Activated CD8-positive, alpha-beta T cell treated with anti-CD3 and anti-CD28 coated beads for 36 hours (primary cell): ENCODE results near the gene CCR5AS.
"Not testable (repeated sequence)": the region's sequence is repeated elsewhere in the genome, so short reads cannot be mapped to it uniquely, and the experiment has no call there.

Source experiments
- ATAC-seq: fragments of 200-7000 bp; cut with Tn5 transposase; one replicate; pipeline ENCODE4 v1.10.0; 2021; ENCODE audit warnings: mild to moderate bottlenecking, moderate library complexity
- CTCF ChIA-PET: fragments of 350-600 bp; sonication (Branson Sonifier 250); formaldehyde crosslinking; loops from one replicate; lab custom pipeline; 2021; ENCODE audit warnings: antibody characterized with exemption; lab: Charles Lee
- POLR2A ChIA-PET: fragments of 350-600 bp; sonication (Branson Sonifier 250); formaldehyde crosslinking; loops from one replicate; lab custom pipeline; 2021; ENCODE audit warnings: antibody characterized with exemption; lab: Charles Lee
- DNase-seq: peaks from one replicate; pipeline ENCODE4 v3.0.0-alpha.2; 2020
- H3K27ac Mint-ChIP-seq: one replicate; pipeline ENCODE4 v1.8.0; 2021; ENCODE audit warnings: mild to moderate bottlenecking, mixed read lengths
- H3K27me3 Mint-ChIP-seq: one replicate; pipeline ENCODE4 v1.8.0; 2021; ENCODE audit warnings: mixed read lengths
- H3K36me3 Mint-ChIP-seq: one replicate; pipeline ENCODE4 v1.8.0; 2021; ENCODE audit warnings: low read depth, mixed read lengths
- H3K4me1 Mint-ChIP-seq: one replicate; pipeline ENCODE4 v1.8.0; 2021; ENCODE audit warnings: low read depth, mixed read lengths
- H3K4me3 Mint-ChIP-seq: one replicate; pipeline ENCODE4 v1.8.0; 2021; ENCODE audit warnings: mild to moderate bottlenecking, moderate library complexity, mixed read lengths
- H3K9me3 Mint-ChIP-seq: one replicate; pipeline ENCODE4 v1.8.0; 2021; ENCODE audit warnings: mixed read lengths
- CTCF ChIP-seq: fragments of 200-600 bp; IDR thresholded peaks from one replicate; pipeline ENCODE4 v1.8.0; 2022; ENCODE audit warnings: antibody characterized with exemption, mild to moderate bottlenecking
- intact Hi-C: fragments of 100-400 bp; cut with micrococcal nuclease; formaldehyde crosslinking; loops from one replicate; pipeline ENCODE4 v1.10.0; 2022

Gene CCR5AS

GRCh38 chr3:46393554-46394434 lies 13.1 kb downstream of the CCR5AS start:
- ChIA-PET CTCF (no interaction called here), POLR2A (interaction anchor here (1.0 kb wide), 1 partner anchor 13 kb away, joined by 4 read pairs; the partner anchor contains the start of genes CCR5AS and CCRL2)
- DNase-seq (no peak), ATAC-seq (no peak)
- no peaks in the 10 kb centered on the region for H3K9me3 Mint-ChIP-seq
- intact Hi-C loops = no loop called here
- no peak for TF ChIP-seq CTCF
- peaks cover 10% of the 10 kb centered on the region for H3K4me1 Mint-ChIP-seq
- H3K36me3 Mint-ChIP-seq = no peaks in the 10 kb centered on the region
- no peak overlapping the region for H3K4me3 Mint-ChIP-seq
- peaks cover 4% of the 10 kb centered on the region for H3K27me3 Mint-ChIP-seq
- no peak overlapping the region for H3K27ac Mint-ChIP-seq

- CTCF ChIA-PET = no interaction called here
- intact Hi-C loops = no loop called here
- H3K27ac Mint-ChIP-seq = no peak overlapping the region
- no peak overlapping the region for H3K4me3 Mint-ChIP-seq
- no peaks in the 10 kb centered on the region for H3K9me3 Mint-ChIP-seq
- H3K4me1 Mint-ChIP-seq = peaks cover 10% of the 10 kb centered on the region
- POLR2A ChIA-PET = interaction anchor here (1.0 kb wide), 1 partner anchor 14 kb away, joined by 4 read pairs; the partner anchor contains the start of genes CCR5AS and CCRL2
- no peak for TF ChIP-seq CTCF
- peaks cover 4% of the 10 kb centered on the region for H3K27me3 Mint-ChIP-seq
- DNase-seq (no peak), ATAC-seq (no peak)
- H3K36me3 Mint-ChIP-seq = no peaks in the 10 kb centered on the region
These were observed 13.9 kb downstream of the CCR5AS start for GRCh38 chr3:46393011-46393410.

GRCh38 chr3:46391526-46391925 lies 15.3 kb downstream of the CCR5AS start:
- H3K4me1 Mint-ChIP-seq, DNase-seq, H3K27ac Mint-ChIP-seq, H3K27me3 Mint-ChIP-seq, H3K36me3 Mint-ChIP-seq, CTCF ChIA-PET, ATAC-seq, H3K9me3 Mint-ChIP-seq, H3K4me3 Mint-ChIP-seq, intact Hi-C loops: not testable (repeated sequence)
- POLR2A ChIA-PET = interaction anchor here (0.6 kb wide), 1 partner anchor 259 kb away, joined by 3 read pairs; no protein-coding TSS in a partner anchor

GRCh38 chr3:46389306-46389705 lies 17.6 kb downstream of the CCR5AS start:
- POLR2A ChIA-PET = no interaction called here
- Mint-ChIP-seq H3K27ac (no peak overlapping the region), H3K36me3 (no peaks in the 10 kb centered on the region), H3K9me3 (no peaks in the 10 kb centered on the region), H3K4me3 (no peak overlapping the region), H3K27me3 (peaks cover 4% of the 10 kb centered on the region), H3K4me1 (peaks cover 4% of the 10 kb centered on the region)
- ATAC-seq = no peak
- intact Hi-C loops = no loop called here
- TF ChIP-seq CTCF = no peak
- CTCF ChIA-PET = interaction anchor here (1.0 kb wide), 1 partner anchor 99 kb away, joined by 4 read pairs; no protein-coding TSS in a partner anchor
- no peak for DNase-seq

GRCh38 chr3:46388847-46389246 lies 18.0 kb downstream of the CCR5AS start:
- intact Hi-C loops, H3K4me3 Mint-ChIP-seq, ATAC-seq, H3K9me3 Mint-ChIP-seq, H3K36me3 Mint-ChIP-seq, H3K27me3 Mint-ChIP-seq, H3K27ac Mint-ChIP-seq, DNase-seq, H3K4me1 Mint-ChIP-seq: not testable (repeated sequence)
- POLR2A ChIA-PET = interaction anchor here (0.5 kb wide), 1 partner anchor 58 kb away, joined by 3 read pairs; no protein-coding TSS in a partner anchor
- CTCF ChIA-PET = interaction anchor here (1.0 kb wide), 1 partner anchor 100 kb away, joined by 4 read pairs; no protein-coding TSS in a partner anchor

GRCh38 chr3:46386205-46386604 lies 20.7 kb downstream of the CCR5AS start:
- H3K27ac Mint-ChIP-seq = no peak overlapping the region
- no peak for TF ChIP-seq CTCF
- no peak overlapping the region for H3K4me3 Mint-ChIP-seq
- no peaks in the 10 kb centered on the region for H3K36me3 Mint-ChIP-seq
- H3K9me3 Mint-ChIP-seq = no peaks in the 10 kb centered on the region
- peaks cover 4% of the 10 kb centered on the region for H3K27me3 Mint-ChIP-seq
- ChIA-PET CTCF (interaction anchor here (0.9 to 1.7 kb wide), 4 partner anchors 14 to 307 kb away, joined by 3 read pairs; no protein-coding TSS in a partner anchor), POLR2A (interaction anchor here (0.8 kb wide), 1 partner anchor 26 kb away, joined by 3 read pairs; no protein-coding TSS in a partner anchor)
- H3K4me1 Mint-ChIP-seq = peaks cover 15% of the 10 kb centered on the region
- intact Hi-C loops = no loop called here
- DNase-seq (peak; percentile 37), ATAC-seq (peak; percentile 88)
